HG03342 (cell line): ENCODE results near the gene RABGAP1L.

Source experiments
- ATAC-seq: cut with Tn5 transposase; IDR thresholded peaks from one replicate; pipeline ENCODE4 v1.9.1; 2021; ENCODE audit warnings: mild to moderate bottlenecking, moderate library complexity; ENCODE audit not compliant: unreplicated experiment

The RABGAP1L gene

DNA sequence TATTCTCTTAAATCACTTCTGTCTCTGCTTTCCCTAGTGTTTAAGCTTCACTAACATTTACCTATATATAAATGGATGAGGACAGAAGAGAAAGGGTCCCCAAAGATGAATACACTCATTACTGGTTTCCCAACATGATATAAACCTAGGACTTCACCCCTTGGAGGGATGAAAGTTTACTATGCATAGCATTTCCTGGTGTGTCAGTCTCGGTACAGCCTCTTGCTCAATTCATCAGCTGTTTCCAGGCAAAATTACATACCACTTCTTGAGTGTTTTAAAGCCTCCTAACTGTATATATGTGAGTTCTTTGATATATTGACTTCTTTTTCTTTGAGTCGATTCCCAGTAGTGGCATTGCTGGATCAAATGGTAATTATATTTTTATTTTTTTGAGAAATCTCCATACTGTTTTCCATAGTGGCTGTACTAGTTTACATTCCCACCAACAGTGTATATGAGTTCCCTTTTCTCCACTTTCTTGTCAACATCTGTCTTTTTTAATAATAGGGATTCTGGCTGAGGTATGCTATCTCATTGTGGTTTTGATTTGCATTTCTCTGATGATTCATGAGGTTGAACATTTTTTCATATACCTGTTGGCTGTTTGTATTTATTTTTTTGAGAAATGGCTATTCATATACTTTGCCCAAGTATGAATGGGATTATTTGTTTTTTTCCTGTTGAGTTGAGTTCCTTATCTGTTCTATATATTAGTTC, 581.1 kb downstream of the RABGAP1L start:
- no peak for ATAC-seq

GRCh38 chr1:174742805-174743653, 583.7 kb downstream of the RABGAP1L start:
- no peak for ATAC-seq

DNA sequence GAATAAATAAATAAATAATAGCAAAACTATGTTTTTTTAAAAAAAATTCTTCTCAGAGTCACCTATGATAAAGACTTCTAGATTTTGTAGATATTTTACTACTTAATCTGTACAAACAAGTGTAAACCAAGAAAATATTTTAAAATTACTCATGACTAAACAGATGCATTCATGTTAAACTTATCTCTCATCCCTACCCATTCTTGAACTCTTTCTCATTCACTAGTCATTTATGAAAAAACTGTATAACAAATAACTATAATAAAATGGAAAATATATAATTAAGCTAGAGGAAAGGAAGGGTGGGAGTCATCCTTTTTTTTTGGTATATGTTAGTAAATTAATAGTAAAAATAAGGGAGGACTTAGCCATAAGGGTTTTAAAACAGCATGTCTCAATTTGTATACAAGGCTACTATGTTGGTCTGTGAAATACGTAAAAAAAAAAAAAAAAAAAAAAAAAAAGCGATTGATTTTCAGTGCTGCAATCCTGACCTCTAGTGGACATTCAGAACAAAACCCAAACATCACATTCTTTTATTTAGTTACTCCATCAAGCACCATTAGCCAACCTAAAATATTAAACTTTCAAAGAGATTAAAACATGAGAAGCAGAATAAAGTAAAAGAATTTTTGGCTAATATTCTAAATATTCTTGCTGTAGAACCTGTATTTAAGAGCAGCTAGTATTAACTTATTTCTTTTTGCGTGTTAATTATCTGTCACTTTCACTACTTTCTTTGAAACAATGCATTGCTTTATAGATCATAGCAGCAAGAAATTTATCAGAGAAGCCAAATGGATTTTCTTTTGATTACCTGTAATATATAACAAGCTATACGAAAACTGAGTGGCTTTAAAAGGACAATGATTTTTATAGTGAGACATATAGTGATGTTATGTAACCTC, 584.6 kb downstream of the RABGAP1L start:
- ATAC-seq: no peak

DNA sequence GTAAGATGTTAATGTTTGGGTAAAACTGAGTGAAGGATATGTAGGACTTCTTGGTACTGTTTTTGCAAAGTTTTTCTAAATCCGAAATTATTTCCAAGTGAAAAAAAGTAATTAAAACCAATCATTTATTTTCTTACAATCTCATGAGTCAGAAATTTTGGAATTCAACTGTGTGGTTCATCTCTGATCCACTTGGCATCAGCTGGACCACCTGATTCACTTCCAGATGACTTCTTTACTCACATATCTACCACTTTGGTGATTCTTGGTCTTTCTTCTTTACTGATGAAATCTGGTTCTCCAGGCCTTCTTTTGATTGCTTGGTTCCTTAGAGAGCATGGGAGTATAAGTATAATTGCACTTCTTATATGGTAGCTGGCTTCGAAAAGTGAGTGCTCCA, 585.6 kb downstream of the RABGAP1L start:
- ATAC-seq: no peak

DNA sequence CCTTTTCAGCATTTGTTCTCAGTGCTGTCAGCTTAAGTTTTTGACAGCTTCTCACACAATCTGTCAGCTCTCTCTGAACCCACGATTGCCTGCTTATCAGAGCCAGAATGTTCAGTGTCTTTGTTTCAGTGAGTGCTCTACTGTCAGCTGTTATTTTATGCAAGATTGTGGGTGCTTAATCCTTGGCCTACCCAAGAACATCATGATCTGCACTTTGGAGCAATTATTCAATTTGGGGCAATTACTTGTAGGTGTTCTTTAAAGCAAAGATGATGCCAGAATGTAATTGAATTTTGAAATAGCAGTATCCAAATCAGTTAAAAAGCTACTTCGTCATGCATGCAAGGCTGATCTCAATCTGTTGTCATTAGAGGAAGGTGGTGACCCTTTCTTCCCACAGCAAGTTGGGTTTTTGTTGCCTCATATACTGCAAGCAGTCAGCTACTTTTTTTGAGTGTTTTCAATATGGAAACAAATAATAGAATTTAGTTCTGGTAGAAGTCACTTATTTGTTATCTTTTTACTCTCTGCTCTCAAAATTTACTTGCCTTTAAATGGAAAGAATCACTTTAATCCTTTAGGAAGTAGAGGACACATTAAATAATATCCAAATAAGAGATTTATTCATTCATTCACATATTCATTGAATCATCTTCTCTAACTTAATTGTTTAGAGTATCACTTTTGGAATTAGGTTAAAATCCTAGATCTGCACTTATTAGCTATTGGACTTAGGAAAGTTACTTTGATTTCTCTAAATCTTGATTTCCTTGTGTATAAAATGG, 586.9 kb downstream of the RABGAP1L start:
- ATAC-seq: no peak

GRCh38 chr1:174747613-174748012, 588.3 kb downstream of the RABGAP1L start:
- no peak for ATAC-seq

- ATAC-seq: no peak
Observed at GRCh38 chr1:174748586-174748985, 589.3 kb downstream of the RABGAP1L start.

DNA sequence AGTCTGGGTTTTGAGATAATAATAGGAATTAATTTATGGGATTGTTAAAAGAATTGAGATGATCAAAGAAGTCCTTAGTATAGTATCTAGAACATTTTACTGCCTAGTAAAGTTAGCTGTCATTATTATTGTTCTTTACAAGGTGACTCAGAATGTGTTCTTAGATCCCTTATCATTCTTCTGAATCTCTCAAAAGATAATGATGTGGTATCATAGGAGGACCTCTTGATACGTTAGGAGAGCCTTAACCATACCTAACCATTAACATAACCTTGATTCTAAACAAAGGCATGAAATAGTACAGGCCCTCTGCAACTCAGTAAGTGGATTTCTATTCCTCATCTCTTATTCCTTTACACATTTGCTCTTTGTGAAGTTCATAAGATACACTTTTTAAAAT, 593.8 kb downstream of the RABGAP1L start:
- no peak for ATAC-seq

- ATAC-seq: no peak
Observed at GRCh38 chr1:174761335-174761734, 602.0 kb downstream of the RABGAP1L start.

GRCh38 chr1:174761901-174762585, 602.7 kb downstream of the RABGAP1L start:
- no peak for ATAC-seq

GRCh38 chr1:174764191-174764590, 604.9 kb downstream of the RABGAP1L start:
- no peak for ATAC-seq

GRCh38 chr1:174766727-174767126, 607.4 kb downstream of the RABGAP1L start:
- ATAC-seq: no peak

GRCh38 chr1:174768516-174768915, 609.2 kb downstream of the RABGAP1L start:
- no peak for ATAC-seq

DNA sequence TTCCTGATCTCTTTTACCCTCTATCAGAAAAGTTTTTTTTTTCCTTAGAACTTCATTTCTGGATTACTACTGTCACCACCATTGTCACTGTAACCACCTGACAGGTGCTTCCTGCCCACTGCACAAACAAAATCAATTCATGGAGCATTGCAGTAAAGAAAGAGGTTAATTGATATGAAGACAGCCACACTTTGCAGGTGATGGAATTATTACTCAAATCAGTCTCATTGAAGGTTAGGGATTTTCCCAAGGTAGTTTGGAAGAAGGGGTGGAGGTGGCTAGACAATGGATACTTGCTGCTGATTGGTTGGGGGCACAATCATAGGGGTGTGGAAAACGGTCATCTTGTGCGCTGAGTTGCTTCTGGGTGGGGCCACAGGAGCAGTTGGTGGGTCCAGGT, 609.6 kb downstream of the RABGAP1L start:
- ATAC-seq: no peak

- no peak for ATAC-seq
Observed at GRCh38 chr1:174769961-174770549, 610.7 kb downstream of the RABGAP1L start.

DNA sequence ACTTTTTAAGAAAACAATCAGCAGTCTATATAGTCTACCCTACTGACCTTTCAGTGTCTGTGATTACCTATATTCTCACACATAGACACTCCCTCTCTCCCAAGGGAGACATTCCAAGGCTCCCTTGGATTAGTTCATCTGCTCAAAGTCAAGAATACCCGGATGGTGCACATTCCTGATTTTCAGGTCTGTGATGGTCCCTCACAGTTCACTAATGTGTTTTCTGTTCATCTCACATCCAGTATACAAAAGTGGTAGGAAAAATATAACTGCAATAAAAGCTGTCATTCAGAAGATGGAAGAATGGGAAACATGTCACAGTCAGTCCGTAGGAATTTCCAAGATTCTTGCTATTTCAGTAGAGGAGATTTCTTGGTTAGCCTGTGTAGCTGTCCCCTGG, 616.3 kb downstream of the RABGAP1L start:
- ATAC-seq: no peak

GRCh38 chr1:174777262-174777661, 617.9 kb downstream of the RABGAP1L start:
- ATAC-seq: no peak

GRCh38 chr1:174785510-174785909, 626.2 kb downstream of the RABGAP1L start:
- ATAC-seq: no peak

DNA sequence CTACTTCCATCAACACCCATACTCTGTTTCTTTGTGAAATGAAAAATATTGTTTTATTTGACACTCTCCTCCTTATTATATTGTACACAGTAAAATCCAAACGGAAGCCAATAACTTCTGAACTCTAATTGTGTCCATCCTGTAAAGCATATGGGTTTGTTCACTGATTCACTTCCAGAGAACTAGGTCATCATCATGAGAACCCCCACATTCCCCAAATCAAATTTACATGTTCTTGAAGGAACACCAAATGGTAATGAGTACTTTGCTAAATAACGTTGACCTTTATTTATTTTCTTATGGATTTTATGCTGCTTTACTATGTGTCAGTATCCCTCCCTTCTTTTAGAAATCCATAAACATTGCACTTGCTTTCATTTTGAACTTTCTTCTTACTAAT, 627.0 kb downstream of the RABGAP1L start:
- ATAC-seq: no peak
